ENCODE data around the gene LRRC53.
A peak's percentile ranks its signal among the peaks of the same experiment; 100 is the strongest.

- TF ChIP-seq EP300 (IDR thresholded peaks at IDR 0.05; ENCODE audit: borderline replicate concordance in 1 of 2, low read depth in 1 of 2, low read length in 1 of 2) (no peak), FOSL2 (IDR thresholded peaks at IDR 0.05; ENCODE audit: borderline replicate concordance, low read depth) (no peak), REST (IDR thresholded peaks at IDR 0.05; ENCODE audit: low read depth, low read length) (no peak), RCOR1 (IDR thresholded peaks at IDR 0.05; ENCODE audit: low read length) (no peak), GABPA (IDR thresholded peaks at IDR 0.05; ENCODE audit: low read depth) (no peak), CTCF (IDR thresholded peaks at IDR 0.05) (peak; percentile 75), TEAD4 (IDR thresholded peaks at IDR 0.05; ENCODE audit: borderline replicate concordance, insufficient read depth) (no peak), JUND (IDR thresholded peaks at IDR 0.05) (no peak), USF1 (IDR thresholded peaks at IDR 0.05; ENCODE audit: borderline replicate concordance, low read depth) (no peak), MXI1 (IDR thresholded peaks at IDR 0.05; ENCODE audit: low read depth, low read length) (no peak), CHD2 (IDR thresholded peaks at IDR 0.05; ENCODE audit: low read length, partially characterized antibody) (no peak), FOXJ3 (CRISPR knock-in tag; IDR thresholded peaks at IDR 0.05) (no peak)
These were observed 43.3 kb downstream of the LRRC53 start for GRCh38 chr1:74468982-74469603.
